ENCODE measurements around the gene ATP5F1D. TPM values are rescaled to one million over a fixed set of nuclear protein-coding genes. Genes with fewer than 3 reads are reported as not detected.

The ATP5F1D gene
- total RNA-seq, 1 donor from 2014 or later, result 172 TPM

DNA sequence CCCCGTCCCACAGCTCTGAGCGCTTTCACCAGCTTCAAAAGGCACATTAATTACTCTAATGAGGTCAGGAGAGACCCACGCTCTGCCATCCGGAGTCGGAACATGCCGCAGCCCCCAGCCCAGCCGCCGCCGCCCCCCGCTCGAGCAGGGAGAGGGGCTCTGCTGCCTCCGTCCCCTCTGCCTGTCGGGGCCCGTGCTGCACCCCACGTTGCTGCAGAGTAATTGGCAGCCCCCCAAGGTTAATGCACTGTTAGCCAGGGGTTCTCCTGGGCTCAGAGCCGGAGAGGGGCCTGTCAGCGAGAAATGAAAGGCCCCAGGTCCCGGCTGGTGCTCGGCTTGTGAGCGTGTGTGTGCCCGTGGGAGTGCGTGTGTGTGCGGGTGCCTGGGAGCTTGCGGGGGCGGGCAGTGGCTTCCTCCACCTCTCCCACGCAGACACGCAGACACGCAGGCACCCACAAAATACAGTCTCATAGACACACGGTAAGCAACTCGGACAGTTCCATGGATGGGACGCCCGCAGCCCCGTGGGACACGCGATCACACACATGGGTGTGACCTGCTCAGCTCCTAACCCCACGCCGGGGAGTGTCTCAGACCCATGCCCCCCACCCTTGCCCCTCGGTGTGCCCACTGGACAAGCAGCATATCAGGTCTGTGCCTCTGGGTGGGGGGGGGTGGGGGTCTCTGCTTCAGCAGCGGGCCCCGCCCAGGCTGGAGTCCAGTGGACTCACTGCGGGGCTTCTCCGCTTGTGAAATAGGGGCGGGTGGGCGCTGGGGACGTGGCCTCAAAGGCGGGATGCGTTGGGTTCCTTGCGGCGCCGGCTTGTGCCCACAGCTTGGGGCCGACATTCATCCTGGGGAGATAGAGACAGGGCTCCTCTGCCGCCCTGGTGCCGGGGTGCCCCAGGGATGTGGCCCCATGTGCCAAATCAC, 39.4 kb downstream of the ATP5F1D start:
- no peak for DNase-seq
- H3K36me3 Mint-ChIP-seq (ENCODE audit: low read depth), result peaks cover 25% of the 10 kb centered on the region
- CTCF ChIA-PET, result interaction anchor here (1.4 to 1.9 kb wide), 2 partner anchors 37 to 163 kb away, joined by 4 to 19 read pairs; no protein-coding TSS in a partner anchor
- POLR2A ChIA-PET, result interaction anchor here (0.6 to 3.0 kb wide), 2 partner anchors 12 to 213 kb away, joined by 3 to 23 read pairs; partner anchors contain the start of gene CIRBP
- H3K4me1 Mint-ChIP-seq, result peaks cover 20% of the 10 kb centered on the region
- no peaks in the 10 kb centered on the region for H3K9me3 Mint-ChIP-seq
- ATAC-seq (ENCODE audit: low read depth), result no peak
- H3K27me3 Mint-ChIP-seq, result peaks cover 19% of the 10 kb centered on the region
- no peak for TF ChIP-seq CTCF (IDR thresholded peaks at IDR 0.05)
- no peak overlapping the region for H3K4me3 Mint-ChIP-seq
- no peak overlapping the region for H3K27ac Mint-ChIP-seq
- intact Hi-C loops (cut with micrococcal nuclease), result no loop called here

GRCh38 chr19:1281569-1282287, 40.2 kb downstream of the ATP5F1D start:
- TF ChIP-seq CTCF (IDR thresholded peaks at IDR 0.05), result no peak
- H3K9me3 Mint-ChIP-seq, result no peaks in the 10 kb centered on the region
- intact Hi-C loops (cut with micrococcal nuclease), result no loop called here
- H3K36me3 Mint-ChIP-seq (ENCODE audit: low read depth), result peaks cover 24% of the 10 kb centered on the region
- no peak overlapping the region for H3K4me3 Mint-ChIP-seq
- ChIA-PET CTCF (no interaction called here), POLR2A (no interaction called here)
- no peak overlapping the region for H3K27ac Mint-ChIP-seq
- peaks cover 22% of the 10 kb centered on the region for H3K27me3 Mint-ChIP-seq
- DNase-seq (no peak), ATAC-seq (ENCODE audit: low read depth) (no peak)
- H3K4me1 Mint-ChIP-seq, result peaks cover 21% of the 10 kb centered on the region

DNA sequence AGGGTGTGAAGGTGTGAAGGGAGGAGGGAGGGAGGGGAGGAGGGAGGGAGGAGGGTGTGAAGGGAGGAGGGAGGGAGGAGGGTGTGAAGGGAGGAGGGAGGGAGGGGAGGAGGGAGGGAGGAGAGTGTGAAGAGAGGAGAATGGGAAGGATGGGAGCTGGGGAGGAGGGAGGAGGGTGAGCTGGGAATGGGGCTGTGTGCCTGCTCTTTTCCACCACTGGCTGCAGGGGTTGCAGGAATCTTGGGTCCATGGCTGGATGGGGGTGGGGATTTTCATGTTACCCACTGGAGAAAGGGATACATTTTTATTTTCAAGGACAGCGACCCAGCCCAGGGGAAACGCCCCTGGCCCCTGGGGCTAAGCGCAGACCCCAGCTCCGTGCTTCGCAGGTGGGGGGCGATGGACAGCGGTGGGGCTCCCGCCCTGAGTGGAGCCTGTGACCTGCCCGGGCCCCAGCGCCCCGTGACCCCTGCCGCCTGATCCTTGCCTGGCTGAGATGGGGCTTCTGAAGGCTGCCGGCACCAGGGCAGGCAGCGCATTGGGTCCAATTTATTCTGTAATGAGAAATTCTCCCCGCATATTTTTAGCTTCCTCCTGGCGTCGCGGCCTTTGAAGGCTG, 41.1 kb downstream of the ATP5F1D start:
- peaks cover 19% of the 10 kb centered on the region for H3K36me3 Mint-ChIP-seq (ENCODE audit: low read depth)
- no peak overlapping the region for H3K4me3 Mint-ChIP-seq
- ChIA-PET CTCF (no interaction called here), POLR2A (interaction anchor here (1.8 kb wide), 1 partner anchor 14 kb away, joined by 8 read pairs; the partner anchor contains the start of gene CIRBP)
- H3K4me1 Mint-ChIP-seq, result peaks cover 16% of the 10 kb centered on the region
- H3K27me3 Mint-ChIP-seq, result peaks cover 23% of the 10 kb centered on the region
- DNase-seq (no peak), ATAC-seq (ENCODE audit: low read depth) (no peak)
- no peak for TF ChIP-seq CTCF (IDR thresholded peaks at IDR 0.05)
- intact Hi-C loops (cut with micrococcal nuclease), result no loop called here
- no peak overlapping the region for H3K27ac Mint-ChIP-seq
- H3K9me3 Mint-ChIP-seq, result no peaks in the 10 kb centered on the region

DNA sequence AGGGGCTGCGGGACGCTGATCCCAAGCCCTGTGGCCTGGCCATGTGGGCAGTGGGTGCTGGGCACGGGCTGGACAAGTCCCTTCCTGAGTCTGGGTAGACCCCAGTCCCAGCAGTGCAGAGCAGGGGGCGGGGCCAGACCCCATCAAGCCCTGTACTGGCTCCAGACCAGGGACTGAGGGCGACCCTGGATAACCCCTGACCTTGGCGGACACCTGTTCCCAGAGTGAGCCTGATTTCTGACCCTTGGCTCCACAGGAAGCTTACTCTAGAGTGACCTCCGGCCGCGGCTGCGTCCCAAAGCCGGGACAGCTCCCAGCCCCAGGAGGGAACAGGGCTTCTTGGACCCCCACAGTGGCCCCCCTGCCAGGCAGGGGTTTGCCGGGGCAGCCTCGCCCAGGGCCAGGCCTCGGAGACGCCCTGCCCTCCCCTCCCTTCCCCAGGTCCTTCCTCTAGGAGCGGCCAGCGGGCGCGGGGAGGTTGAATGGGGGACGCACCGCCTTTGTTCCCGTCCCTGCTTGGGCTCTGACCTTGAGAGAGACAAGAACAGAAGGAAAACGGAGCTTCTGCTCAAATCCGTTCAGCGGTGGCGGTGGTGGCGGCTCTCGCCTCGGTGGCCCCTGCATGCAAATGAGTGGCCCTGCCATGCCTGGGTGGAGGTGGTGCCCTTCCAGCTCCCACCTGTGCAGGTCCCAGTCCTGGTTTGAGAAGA, 41.8 kb downstream of the ATP5F1D start:
- Mint-ChIP-seq H3K4me1 (peaks cover 16% of the 10 kb centered on the region), H3K27me3 (peaks cover 27% of the 10 kb centered on the region), H3K4me3 (no peak overlapping the region), H3K36me3 (ENCODE audit: low read depth) (peaks cover 13% of the 10 kb centered on the region), H3K27ac (no peak overlapping the region), H3K9me3 (no peaks in the 10 kb centered on the region)
- ChIA-PET CTCF (no interaction called here), POLR2A (interaction anchor here (0.5 to 1.8 kb wide), 2 partner anchors 14 to 555 kb away, joined by 3 to 8 read pairs; partner anchors contain the start of gene CIRBP)
- ATAC-seq (ENCODE audit: low read depth), result no peak
- TF ChIP-seq CTCF (IDR thresholded peaks at IDR 0.05), result no peak
- DNase-seq, result no peak
- intact Hi-C loops (cut with micrococcal nuclease), result no loop called here
